SK-N-MC (cell line): ENCODE measurements around the gene NPAS2.

Experiments
- DNase-seq: peaks from one replicate; pipeline ENCODE4 v3.0.0-alpha.2; 2011; ENCODE audit warnings: low read depth, low spot score
- H3K27ac ChIP-seq: fragments of 200-600 bp; sonication (generic); 2 replicates; pipeline ENCODE4 v1.5.1; 2016; ENCODE audit warnings: mixed run types
- H3K36me3 ChIP-seq: fragments of 200-600 bp; sonication (generic); 2 replicates; pipeline ENCODE4 v1.6.1; 2017; ENCODE audit warnings: antibody characterized with exemption, low read length, mixed read lengths; ENCODE audit not compliant: insufficient read depth
- H3K4me3 ChIP-seq: fragments of 200-600 bp; sonication (generic); 2 replicates; pipeline ENCODE4 v1.5.1; 2016
- H3K9ac ChIP-seq: fragments of 200-600 bp; sonication (generic); 2 replicates; pipeline ENCODE4 v1.8.0; 2017; ENCODE audit warnings: mixed run types, mixed read lengths; ENCODE audit not compliant: insufficient read length
- H3K9me3 ChIP-seq: fragments of 200-600 bp; sonication (generic); 2 replicates; pipeline ENCODE4 v1.6.1; 2017; ENCODE audit warnings: low read depth, mild to moderate bottlenecking, antibody characterized with exemption, low read length, moderate library complexity, mixed read lengths
- EZH2 ChIP-seq: fragments of 200-600 bp; sonication (generic); IDR thresholded peaks from one replicate; pipeline ENCODE4 v1.6.1; 2017; ENCODE audit warnings: antibody characterized with exemption
- FOXP2 ChIP-seq: optimal IDR thresholded peaks from 2 replicates; pipeline ENCODE3; 2011; ENCODE audit warnings: mild to moderate bottlenecking, moderate library complexity; ENCODE audit not compliant: insufficient read depth; ENCODE audit errors: extremely low read length, control extremely low read depth
- POLR2AphosphoS5 ChIP-seq: IDR thresholded peaks from 2 replicates; pipeline ENCODE4 v1.6.1; 2012; ENCODE audit warnings: mild to moderate bottlenecking, low read depth, low read length, borderline replicate concordance

Gene NPAS2

DNA sequence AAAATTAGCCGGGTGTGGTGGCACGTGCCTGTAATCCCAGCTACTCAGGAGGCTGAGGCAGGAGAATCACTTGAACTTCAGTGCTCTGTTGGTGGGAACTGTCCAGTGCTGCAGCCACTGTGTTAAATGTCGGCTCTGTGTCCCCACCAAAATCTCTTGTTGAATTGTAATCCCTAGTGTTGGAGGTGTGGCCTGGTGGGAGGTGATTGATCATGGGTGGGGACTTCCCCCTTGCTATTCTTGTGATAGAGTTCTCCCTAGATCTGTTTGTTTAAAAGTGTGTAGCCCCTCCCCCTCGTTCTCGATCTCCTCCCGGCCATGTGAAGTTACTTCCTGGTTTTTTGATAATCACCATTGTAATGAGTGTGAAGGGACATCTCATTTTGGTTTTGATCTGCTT lies 172.3 kb downstream of the NPAS2 start:
- DNase-seq = no peak
- no peak for TF ChIP-seq FOXP2
- no peak for TF ChIP-seq POLR2AphosphoS5
- TF ChIP-seq EZH2 = no peak
- no peaks in the 10 kb centered on the region for H3K36me3 ChIP-seq
- H3K4me3 ChIP-seq = no peak overlapping the region
- no peaks in the 10 kb centered on the region for H3K9me3 ChIP-seq
- no peak overlapping the region for H3K9ac ChIP-seq
- no peak overlapping the region for H3K27ac ChIP-seq

DNA sequence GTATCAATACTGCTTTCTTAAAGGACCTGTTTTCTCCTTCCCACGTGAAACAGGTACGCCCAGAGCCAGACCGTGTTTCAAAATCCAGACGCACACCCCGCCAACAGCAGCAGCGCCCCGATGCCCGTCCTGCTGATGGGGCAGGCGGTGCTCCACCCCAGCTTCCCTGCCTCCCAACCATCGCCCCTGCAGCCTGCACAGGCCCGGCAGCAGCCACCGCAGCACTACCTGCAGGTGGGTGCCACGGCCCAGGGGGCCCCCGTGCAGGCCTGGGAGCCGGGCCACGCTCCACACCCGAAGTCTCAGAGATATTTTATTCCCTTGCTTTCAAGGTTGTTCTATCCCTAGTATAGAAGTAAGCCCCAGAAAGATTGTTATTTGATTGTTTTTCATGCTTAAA lies 173.4 kb downstream of the NPAS2 start:
- Histone ChIP-seq H3K9me3 (no peaks in the 10 kb centered on the region), H3K36me3 (no peaks in the 10 kb centered on the region), H3K27ac (no peak overlapping the region), H3K9ac (no peak overlapping the region), H3K4me3 (no peak overlapping the region)
- TF ChIP-seq EZH2 (no peak), POLR2AphosphoS5 (no peak), FOXP2 (no peak)
- DNase-seq = no peak

DNA sequence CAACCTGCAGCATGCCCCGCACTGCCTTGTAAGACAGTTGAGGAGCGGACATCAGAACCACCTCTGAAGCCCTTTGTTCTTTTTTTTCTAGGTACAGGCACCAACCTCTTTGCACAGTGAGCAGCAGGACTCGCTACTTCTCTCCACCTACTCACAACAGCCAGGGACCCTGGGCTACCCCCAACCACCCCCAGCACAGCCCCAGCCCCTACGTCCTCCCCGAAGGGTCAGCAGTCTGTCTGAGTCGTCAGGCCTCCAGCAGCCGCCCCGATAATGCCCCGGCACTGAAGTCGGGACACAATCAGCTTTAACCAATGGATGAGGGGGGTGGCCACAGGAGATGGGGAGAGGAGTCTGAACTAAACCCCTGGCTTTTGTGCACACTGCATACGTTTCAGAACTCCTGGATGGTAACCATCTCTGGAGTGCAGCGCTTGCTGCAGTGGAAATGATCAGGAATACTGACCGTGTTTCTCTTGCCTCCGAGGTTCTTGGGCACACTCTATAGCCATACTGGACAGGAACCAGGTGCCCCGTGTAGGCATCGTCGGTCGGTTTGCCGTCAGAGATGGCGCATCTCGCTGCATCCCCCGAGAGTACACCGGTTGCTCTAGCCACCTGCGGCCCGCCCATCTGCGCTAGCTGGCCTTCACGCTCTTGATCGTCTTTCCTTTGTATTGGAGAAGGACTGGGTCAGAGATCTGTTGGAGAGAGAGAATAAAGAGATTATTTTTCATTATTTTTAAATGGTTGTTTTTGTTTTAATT lies 175.6 kb downstream of the NPAS2 start:
- Histone ChIP-seq H3K9ac (no peak overlapping the region), H3K36me3 (no peaks in the 10 kb centered on the region), H3K27ac (no peak overlapping the region), H3K9me3 (no peaks in the 10 kb centered on the region), H3K4me3 (no peak overlapping the region)
- DNase-seq = no peak
- TF ChIP-seq FOXP2 = no peak
- no peak for TF ChIP-seq EZH2
- no peak for TF ChIP-seq POLR2AphosphoS5

DNA sequence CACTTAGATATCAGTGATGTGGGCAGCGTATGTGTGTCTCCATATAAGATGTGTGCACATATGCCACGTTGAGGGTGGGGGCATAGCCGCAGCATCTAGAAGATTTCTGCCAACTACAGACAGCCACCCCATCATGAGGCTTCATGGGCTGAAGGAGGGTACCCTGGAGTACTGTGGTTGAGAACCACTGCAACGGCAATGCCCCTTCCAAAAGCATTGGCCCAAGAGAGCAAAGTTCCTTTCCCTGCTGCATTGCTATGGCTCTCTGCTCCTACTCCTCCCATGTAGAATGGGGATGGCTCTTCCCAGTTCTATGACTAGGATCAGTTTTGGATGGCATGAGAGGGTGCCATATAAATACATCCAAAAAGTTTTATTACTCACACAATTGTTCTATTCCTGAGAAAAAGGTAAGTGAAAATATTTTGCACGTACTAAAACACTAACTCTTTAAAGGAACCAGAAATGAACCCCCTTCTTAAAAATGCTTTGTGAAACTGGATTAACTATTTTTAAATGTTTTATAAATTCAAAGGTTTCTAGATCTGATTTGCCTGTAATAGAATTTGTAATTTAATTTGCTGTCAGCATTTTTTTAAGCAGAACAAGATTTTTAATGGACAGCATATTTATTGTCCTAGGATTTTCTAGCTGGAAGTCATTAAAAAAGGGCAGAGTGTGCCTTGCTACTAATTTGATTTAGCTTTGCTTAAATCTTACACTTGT lies 177.7 kb downstream of the NPAS2 start:
- Histone ChIP-seq H3K9me3 (no peaks in the 10 kb centered on the region), H3K36me3 (peaks cover 2% of the 10 kb centered on the region), H3K9ac (peak overlapping the region; percentile 24), H3K4me3 (no peak overlapping the region), H3K27ac (peak overlapping the region; percentile 17; the same call in 1 of the 2 replicates)
- DNase-seq = no peak
- TF ChIP-seq POLR2AphosphoS5 = no peak
- TF ChIP-seq EZH2 = no peak
- TF ChIP-seq FOXP2 = no peak

DNA sequence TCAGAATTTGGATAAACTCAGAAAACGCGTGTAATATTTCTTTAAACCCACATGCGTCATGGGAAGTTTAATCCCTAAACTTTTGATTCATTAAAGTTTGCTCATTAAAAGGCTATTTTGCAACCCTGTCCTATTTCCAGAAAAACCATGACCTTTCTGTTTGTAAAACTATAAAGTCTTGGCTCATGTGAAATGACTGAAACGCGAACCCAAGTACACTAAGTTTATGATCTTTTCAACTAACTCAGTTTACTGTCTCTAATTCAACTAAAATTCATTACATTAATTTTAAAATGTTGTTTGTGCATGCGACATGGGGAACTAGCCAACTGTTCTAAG lies 178.3 kb downstream of the NPAS2 start:
- H3K27ac ChIP-seq = peak overlapping the region; percentile 17; the same call in 1 of the 2 replicates
- no peak for DNase-seq
- no peaks in the 10 kb centered on the region for H3K9me3 ChIP-seq
- no peak overlapping the region for H3K4me3 ChIP-seq
- H3K36me3 ChIP-seq = peaks cover 8% of the 10 kb centered on the region
- H3K9ac ChIP-seq = peak overlapping the region; percentile 24
- TF ChIP-seq FOXP2 (no peak), EZH2 (no peak), POLR2AphosphoS5 (no peak)

DNA sequence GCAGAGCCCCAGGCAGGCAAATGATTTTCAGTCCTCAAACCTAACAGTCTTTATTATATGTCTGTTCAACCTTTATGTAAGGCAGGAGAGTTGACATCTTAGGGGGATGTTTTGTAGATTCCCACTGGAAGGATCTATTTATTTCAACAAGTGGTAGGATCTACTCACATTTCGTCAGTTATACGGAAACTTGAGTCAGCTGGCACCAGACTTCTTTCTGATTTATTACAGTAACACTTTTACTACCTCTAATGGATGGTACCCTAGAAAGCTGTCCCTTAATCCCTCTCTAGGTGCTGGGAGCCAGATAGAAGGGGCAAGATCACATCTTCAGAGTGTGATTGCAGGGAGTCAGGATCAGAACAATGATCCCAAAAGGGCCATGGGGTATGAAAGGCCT lies 180.1 kb downstream of the NPAS2 start:
- Histone ChIP-seq H3K4me3 (no peak overlapping the region), H3K27ac (no peak overlapping the region), H3K36me3 (peaks cover 26% of the 10 kb centered on the region), H3K9me3 (no peaks in the 10 kb centered on the region), H3K9ac (no peak overlapping the region)
- DNase-seq = no peak
- TF ChIP-seq EZH2 (no peak), FOXP2 (no peak), POLR2AphosphoS5 (no peak)

DNA sequence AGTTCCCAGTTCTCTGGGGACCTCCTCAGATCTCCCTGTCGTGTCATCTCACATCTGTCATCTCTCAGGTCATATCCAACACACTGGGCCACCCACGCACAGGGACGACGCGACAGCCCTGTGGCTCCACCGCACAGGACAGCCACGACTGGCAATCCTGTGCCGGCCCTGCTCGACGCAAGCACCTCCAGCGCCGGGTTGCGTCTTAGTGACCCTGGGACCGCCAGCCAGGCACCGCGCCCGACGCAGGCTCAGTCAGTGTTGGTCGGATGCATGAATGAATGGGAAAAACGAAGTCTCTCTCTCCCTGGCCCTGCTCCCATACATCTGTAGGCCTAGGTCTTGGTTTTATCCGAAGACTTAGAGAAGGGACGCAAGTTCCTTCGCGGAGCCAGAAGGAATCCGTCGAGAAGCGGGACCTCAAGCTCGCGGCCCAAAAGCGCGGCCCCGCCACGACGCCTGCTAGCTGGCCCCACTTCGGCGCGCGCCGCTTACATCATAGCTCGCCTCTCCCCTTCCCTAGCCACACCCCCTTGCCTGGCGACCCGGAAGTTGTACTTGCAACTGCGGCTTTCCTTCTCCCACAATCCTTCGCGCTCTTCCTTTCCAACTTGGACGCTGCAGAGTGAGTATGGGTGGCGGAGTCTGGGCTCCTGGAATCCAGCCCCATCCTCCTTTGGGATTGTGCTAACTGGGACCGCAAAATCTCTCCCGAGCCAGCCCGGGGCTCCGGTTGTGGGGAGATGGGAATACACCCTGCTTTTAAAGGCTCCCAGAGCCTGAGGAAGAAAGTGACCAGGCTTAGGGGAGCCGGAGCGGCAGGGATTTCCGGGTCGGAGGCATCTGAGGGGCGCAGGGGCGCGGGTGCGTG lies 182.0 kb downstream of the NPAS2 start, which contains the start of gene RPL31:
RPL31 (plus strand) TSS at position 599 of the 871 bp plus-strand sequence. CDS start 413 bp downstream, outside the sequence.
- Histone ChIP-seq H3K36me3 (peaks cover 45% of the 10 kb centered on the region), H3K9ac (peak within 1 kb of the TSS; percentile 98), H3K9me3 (no peaks in the 10 kb centered on the region), H3K4me3 (peak within 1 kb of the TSS; percentile 92), H3K27ac (peak within 1 kb of the TSS; percentile 95)
- DNase-seq = peak; percentile 89
- no peak for TF ChIP-seq EZH2
- peak; percentile 100 for TF ChIP-seq POLR2AphosphoS5
- TF ChIP-seq FOXP2 = peak; percentile 76
